Astrocyte (in vitro differentiated cells and primary cell): Measurements from ENCODE around the gene KATNB1. TPM values are rescaled to one million over a fixed set of nuclear protein-coding genes. Genes with fewer than 3 reads are reported as not detected.

Experiments
- DNase-seq: peaks from one replicate; pipeline ENCODE4 v3.0.0-alpha.2; 2010; ENCODE audit warnings: low read depth
- FAIRE-seq: peaks from 2 replicates; lab custom pipeline; 2011; peaks lifted over from hg19 to GRCh38; lab: Jason Lieb, UNC
- H2AFZ ChIP-seq: 2 replicates; pipeline ENCODE4 v1.6.0; 2012; ENCODE audit warnings: low read depth, low read length, inconsistent platforms
- H3K27ac ChIP-seq: 2 replicates; pipeline ENCODE4 v1.5.1; 2011; ENCODE audit warnings: low read depth, low read length, inconsistent platforms
- H3K27me3 ChIP-seq: 2 replicates; pipeline ENCODE4 v1.6.0; 2011; ENCODE audit warnings: low read length, inconsistent platforms; ENCODE audit not compliant: insufficient read depth
- H3K36me3 ChIP-seq: 2 replicates; pipeline ENCODE4 v1.5.1; 2011; ENCODE audit warnings: low read length, inconsistent platforms; ENCODE audit not compliant: insufficient read depth
- H3K4me1 ChIP-seq: 2 replicates; pipeline ENCODE4 v1.5.1; 2011; ENCODE audit warnings: low read length, inconsistent platforms; ENCODE audit not compliant: insufficient read depth
- H3K4me2 ChIP-seq: 2 replicates; pipeline ENCODE4 v1.6.0; 2012; ENCODE audit warnings: low read length, inconsistent platforms
- H3K4me3 ChIP-seq: 2 replicates; pipeline ENCODE4 v1.5.1; 2011; ENCODE audit warnings: low read depth, mild to moderate bottlenecking, low read length, inconsistent platforms; ENCODE audit not compliant: insufficient read depth
- H3K79me2 ChIP-seq: 2 replicates; pipeline ENCODE4 v1.6.0; 2012; ENCODE audit warnings: mild to moderate bottlenecking, low read length, inconsistent platforms; ENCODE audit not compliant: insufficient read depth
- H3K9ac ChIP-seq: 2 replicates; pipeline ENCODE4 v1.6.0; 2012; ENCODE audit warnings: mild to moderate bottlenecking, low read length, inconsistent platforms
- H3K9me3 ChIP-seq: 2 replicates; pipeline ENCODE4 v1.5.1; 2012; ENCODE audit warnings: low read depth, mild to moderate bottlenecking, low read length, inconsistent platforms; ENCODE audit not compliant: insufficient read depth
- H4K20me1 ChIP-seq: 2 replicates; pipeline ENCODE4 v1.6.0; 2012; ENCODE audit warnings: low read length, inconsistent platforms; ENCODE audit not compliant: insufficient read depth
- H3K27ac Mint-ChIP-seq: one replicate; pipeline ENCODE4 v1.8.0; 2021; ENCODE audit warnings: mild to moderate bottlenecking, mixed read lengths; ENCODE audit not compliant: unreplicated experiment
- H3K27me3 Mint-ChIP-seq: one replicate; pipeline ENCODE4 v1.8.0; 2021; ENCODE audit warnings: low read depth, mixed read lengths; ENCODE audit not compliant: unreplicated experiment
- H3K36me3 Mint-ChIP-seq: one replicate; pipeline ENCODE4 v1.8.0; 2021; ENCODE audit warnings: low read depth, mixed read lengths; ENCODE audit not compliant: unreplicated experiment
- H3K4me1 Mint-ChIP-seq: one replicate; pipeline ENCODE4 v1.8.0; 2021; ENCODE audit warnings: low read depth, mixed read lengths; ENCODE audit not compliant: unreplicated experiment
- H3K4me3 Mint-ChIP-seq: one replicate; pipeline ENCODE4 v1.8.0; 2021; ENCODE audit warnings: mild to moderate bottlenecking, moderate library complexity, mixed read lengths; ENCODE audit not compliant: unreplicated experiment
- H3K9me3 Mint-ChIP-seq: one replicate; pipeline ENCODE4 v1.8.0; 2021; ENCODE audit warnings: mild to moderate bottlenecking, mixed read lengths; ENCODE audit not compliant: unreplicated experiment
- EZH2 ChIP-seq: IDR thresholded peaks from 2 replicates; pipeline ENCODE4 v1.6.1; 2012; ENCODE audit warnings: mild to moderate bottlenecking, low read length, inconsistent platforms; ENCODE audit not compliant: insufficient read depth
- total RNA-seq: library from RNA; stranded (reverse); gene quantifications from 2 replicates; pipeline ENCODE4 v1.2.1, GENCODE V29; 2021
- TF ChIP-seq, protein P1 (sequence below): IDR thresholded peaks from 2 replicates; pipeline ENCODE4 v1.5.1; 2011; ENCODE audit warnings: low read depth, mild to moderate bottlenecking, inconsistent platforms, low read length, moderate library complexity; ENCODE audit not compliant: insufficient read depth

The KATNB1 gene
- total RNA-seq, 1 donor from 2014 or later, result 28.6 TPM

DNA sequence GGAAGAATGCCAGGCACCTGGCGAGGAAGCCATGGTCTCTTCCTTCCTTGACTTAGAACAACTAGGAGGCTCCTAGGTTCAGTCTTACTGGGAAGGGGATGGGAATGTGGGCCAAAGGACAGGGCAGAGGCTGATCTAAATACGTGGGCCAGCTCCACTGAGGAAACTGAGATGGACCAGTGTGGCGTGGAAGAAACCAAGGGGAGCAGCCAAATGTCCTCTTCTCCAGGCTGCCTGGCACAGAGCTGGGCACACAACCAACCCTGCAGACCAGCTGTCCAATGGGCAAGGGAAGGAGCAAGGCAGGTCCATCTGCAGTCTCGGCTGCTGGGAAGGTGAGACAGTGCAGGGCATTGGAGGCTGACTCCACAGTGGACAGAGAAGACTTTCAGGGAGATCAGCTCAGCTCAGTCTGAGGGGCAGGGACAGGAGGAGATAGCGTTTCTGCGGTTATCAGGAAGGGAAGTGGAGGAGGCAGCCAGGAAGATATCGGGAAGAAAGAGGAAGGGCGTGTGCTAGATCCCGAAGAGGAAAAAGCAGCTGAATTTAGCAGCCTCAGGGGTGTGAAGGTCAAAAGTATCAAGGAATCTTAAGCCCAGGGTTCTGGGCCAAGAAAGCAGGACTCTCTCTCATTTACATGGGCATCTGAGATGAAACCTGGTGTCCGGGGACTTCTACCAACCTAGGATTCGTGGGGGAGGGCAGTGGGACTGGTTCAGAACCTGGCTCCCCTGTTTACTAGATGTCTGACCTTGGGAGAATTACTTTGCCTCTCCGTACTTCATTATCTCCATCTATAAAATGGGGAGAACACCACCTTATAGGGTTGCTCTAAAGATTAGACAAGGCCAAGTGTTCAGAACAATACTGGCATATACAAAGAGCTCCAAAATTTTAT is 64.9 kb downstream of the KATNB1 start:
- peaks cover 48% of the 10 kb centered on the region for H3K4me1 Mint-ChIP-seq
- peak overlapping the region; percentile 92 for H3K27ac ChIP-seq
- H3K9me3 ChIP-seq, result no peaks in the 10 kb centered on the region
- peak overlapping the region; percentile 54 for H3K27ac Mint-ChIP-seq
- H3K4me3 ChIP-seq, result peak overlapping the region; percentile 86
- TF ChIP-seq, protein P1, sequence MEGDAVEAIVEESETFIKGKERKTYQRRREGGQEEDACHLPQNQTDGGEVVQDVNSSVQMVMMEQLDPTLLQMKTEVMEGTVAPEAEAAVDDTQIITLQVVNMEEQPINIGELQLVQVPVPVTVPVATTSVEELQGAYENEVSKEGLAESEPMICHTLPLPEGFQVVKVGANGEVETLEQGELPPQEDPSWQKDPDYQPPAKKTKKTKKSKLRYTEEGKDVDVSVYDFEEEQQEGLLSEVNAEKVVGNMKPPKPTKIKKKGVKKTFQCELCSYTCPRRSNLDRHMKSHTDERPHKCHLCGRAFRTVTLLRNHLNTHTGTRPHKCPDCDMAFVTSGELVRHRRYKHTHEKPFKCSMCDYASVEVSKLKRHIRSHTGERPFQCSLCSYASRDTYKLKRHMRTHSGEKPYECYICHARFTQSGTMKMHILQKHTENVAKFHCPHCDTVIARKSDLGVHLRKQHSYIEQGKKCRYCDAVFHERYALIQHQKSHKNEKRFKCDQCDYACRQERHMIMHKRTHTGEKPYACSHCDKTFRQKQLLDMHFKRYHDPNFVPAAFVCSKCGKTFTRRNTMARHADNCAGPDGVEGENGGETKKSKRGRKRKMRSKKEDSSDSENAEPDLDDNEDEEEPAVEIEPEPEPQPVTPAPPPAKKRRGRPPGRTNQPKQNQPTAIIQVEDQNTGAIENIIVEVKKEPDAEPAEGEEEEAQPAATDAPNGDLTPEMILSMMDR, result no peak
- no peak for TF ChIP-seq EZH2
- DNase-seq (no peak), FAIRE-seq (no peak)
- peaks cover 39% of the 10 kb centered on the region for H3K4me1 ChIP-seq
- peaks cover 9% of the 10 kb centered on the region for H3K36me3 ChIP-seq
- peaks cover 58% of the 10 kb centered on the region for H4K20me1 ChIP-seq
- peak overlapping the region; percentile 96 for H3K9ac ChIP-seq
- no peaks in the 10 kb centered on the region for H3K9me3 Mint-ChIP-seq
- no peaks in the 10 kb centered on the region for H3K27me3 Mint-ChIP-seq
- H3K36me3 Mint-ChIP-seq, result no peaks in the 10 kb centered on the region
- peak overlapping the region; percentile 92 for H3K4me3 Mint-ChIP-seq
- H3K27me3 ChIP-seq, result no peaks in the 10 kb centered on the region
- no peak overlapping the region for H2AFZ ChIP-seq
- peak overlapping the region; percentile 95 for H3K4me2 ChIP-seq
- peaks cover 59% of the 10 kb centered on the region for H3K79me2 ChIP-seq

DNA sequence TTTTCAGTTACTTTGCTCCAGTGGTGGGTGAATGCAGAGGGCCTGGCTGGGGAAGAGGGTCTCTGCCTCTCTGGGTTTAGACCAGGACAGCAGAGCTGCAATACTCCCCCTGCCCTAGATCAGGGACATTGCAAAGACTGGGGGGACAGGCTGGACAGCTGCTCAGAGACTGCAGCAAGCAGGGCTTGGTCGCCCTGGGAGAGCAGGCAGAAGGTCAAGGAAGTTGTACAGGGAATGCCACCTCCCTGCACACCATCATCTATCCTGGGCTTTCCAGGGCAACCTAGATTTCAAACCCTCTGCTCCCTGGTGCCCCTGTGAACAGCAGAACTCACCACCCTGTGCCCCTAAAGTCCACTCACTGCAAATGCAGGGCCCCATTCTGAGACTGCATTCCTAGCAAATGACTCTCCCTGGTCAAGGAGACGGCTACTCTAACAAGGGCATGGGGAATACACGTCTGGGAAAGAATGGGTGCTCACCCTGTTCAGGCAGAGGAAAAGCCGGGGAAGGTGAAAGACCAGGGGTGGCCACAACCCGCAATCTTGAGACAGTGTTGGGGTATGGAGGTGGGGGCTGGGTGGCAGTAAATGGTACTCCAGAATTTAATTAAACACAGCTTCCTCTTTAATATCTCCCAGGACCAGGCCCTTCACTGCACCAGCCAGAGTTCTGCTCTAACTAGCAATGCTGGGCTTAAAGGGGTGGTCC is 65.7 kb downstream of the KATNB1 start:
- Histone ChIP-seq H3K9me3 (no peaks in the 10 kb centered on the region), H3K4me3 (peak overlapping the region; percentile 86), H2AFZ (peak overlapping the region; percentile 45), H3K4me1 (peaks cover 39% of the 10 kb centered on the region), H3K27me3 (no peaks in the 10 kb centered on the region), H4K20me1 (peaks cover 50% of the 10 kb centered on the region), H3K27ac (peak overlapping the region; percentile 92), H3K9ac (peak overlapping the region; percentile 96), H3K36me3 (peaks cover 6% of the 10 kb centered on the region), H3K79me2 (peaks cover 53% of the 10 kb centered on the region), H3K4me2 (peak overlapping the region; percentile 95)
- no peak for TF ChIP-seq EZH2
- TF ChIP-seq, protein P1, result peak; percentile 20
- H3K9me3 Mint-ChIP-seq, result no peaks in the 10 kb centered on the region
- no peaks in the 10 kb centered on the region for H3K27me3 Mint-ChIP-seq
- DNase-seq (peak; percentile 74), FAIRE-seq (no peak)
- no peaks in the 10 kb centered on the region for H3K36me3 Mint-ChIP-seq
- peak overlapping the region; percentile 92 for H3K27ac Mint-ChIP-seq
- peak overlapping the region; percentile 92 for H3K4me3 Mint-ChIP-seq
- H3K4me1 Mint-ChIP-seq, result peaks cover 48% of the 10 kb centered on the region
